GM23248 (cell line): ENCODE data around the gene DGKH. TPM values are rescaled to one million over a fixed set of nuclear protein-coding genes. Genes with fewer than 3 reads are reported as not detected.

Source experiments
- DNase-seq: peaks from one replicate; pipeline ENCODE4 v3.0.0-alpha.2; 2015
- H2AFZ ChIP-seq: fragments of 200-600 bp; sonication (generic); 2 replicates; pipeline ENCODE4 v1.6.1; 2016; ENCODE audit warnings: antibody characterized with exemption
- H3F3A ChIP-seq: fragments of 200-600 bp; sonication (generic); 2 replicates; pipeline ENCODE4 v1.6.1; 2016; ENCODE audit warnings: mild to moderate bottlenecking, antibody characterized with exemption, mixed run types; ENCODE audit not compliant: insufficient read depth
- H3K27ac ChIP-seq: fragments of 200-600 bp; sonication (generic); 2 replicates; pipeline ENCODE4 v1.5.1; 2016; ENCODE audit warnings: mild to moderate bottlenecking
- H3K27me3 ChIP-seq: fragments of 200-600 bp; sonication (generic); replicated peaks from 2 replicates; pipeline ENCODE4 v1.6.1; 2016; ENCODE audit warnings: mild to moderate bottlenecking; ENCODE audit not compliant: insufficient read depth
- H3K36me3 ChIP-seq: fragments of 200-600 bp; sonication (generic); 2 replicates; pipeline ENCODE4 v1.6.1; 2016; ENCODE audit warnings: low read depth, mild to moderate bottlenecking
- H3K4me1 ChIP-seq: fragments of 200-600 bp; sonication (generic); 2 replicates; pipeline ENCODE4 v1.6.1; 2016; ENCODE audit warnings: mild to moderate bottlenecking; ENCODE audit not compliant: insufficient read depth
- H3K4me2 ChIP-seq: fragments of 200-600 bp; sonication (generic); one replicate; pipeline ENCODE4 v1.6.1; 2016; ENCODE audit warnings: mild to moderate bottlenecking; ENCODE audit not compliant: unreplicated experiment
- H3K4me3 ChIP-seq: fragments of 200-600 bp; sonication (generic); 2 replicates; pipeline ENCODE4 v1.5.1; 2016; ENCODE audit warnings: mild to moderate bottlenecking
- H3K79me2 ChIP-seq: fragments of 200-600 bp; sonication (generic); 2 replicates; pipeline ENCODE4 v1.6.1; 2016; ENCODE audit warnings: mild to moderate bottlenecking; ENCODE audit not compliant: insufficient read depth
- H3K9ac ChIP-seq: fragments of 200-600 bp; sonication (generic); 2 replicates; pipeline ENCODE4 v1.6.1; 2016; ENCODE audit warnings: mild to moderate bottlenecking
- H3K9me2 ChIP-seq: fragments of 200-600 bp; sonication (generic); 2 replicates; pipeline ENCODE4 v1.6.1; 2016; ENCODE audit warnings: mixed run types, mild to moderate bottlenecking, moderate library complexity; ENCODE audit not compliant: insufficient read depth
- H3K9me3 ChIP-seq: fragments of 200-600 bp; sonication (generic); one replicate; pipeline ENCODE4 v1.6.1; 2017; ENCODE audit warnings: low read depth
- H4K20me1 ChIP-seq: fragments of 200-600 bp; sonication (generic); 2 replicates; pipeline ENCODE4 v1.6.0; 2016; ENCODE audit not compliant: insufficient read depth
- EZH2 ChIP-seq: fragments of 200-600 bp; sonication (generic); IDR thresholded peaks from 2 replicates; pipeline ENCODE4 v1.6.1; 2018; ENCODE audit warnings: antibody characterized with exemption, mild to moderate bottlenecking; ENCODE audit not compliant: insufficient read depth, poor library complexity, severe bottlenecking
- EZH2phosphoT487 ChIP-seq: fragments of 200-600 bp; sonication (generic); IDR thresholded peaks from 2 replicates; pipeline ENCODE4 v1.6.1; 2018; ENCODE audit warnings: antibody characterized with exemption, moderate library complexity, mild to moderate bottlenecking, low read depth; ENCODE audit not compliant: insufficient read depth
- WGBS, 2 experiments: methylation state at CpG; one replicate each; pipeline ENCODE4 v1.1.6; 2015 to 2017; ENCODE audit warnings: low lambda C conversion rate in 2 of 2, low coverage in 1 of 2; ENCODE audit errors: missing lambda C conversion rate in 2 of 2; 5-methylcytosine and 5-hydroxymethylcytosine counted together
- in situ Hi-C: fragments of 300-500 bp; cut with MboI; formaldehyde crosslinking; loops from 2 replicates; pipeline ENCODE4 v1.15.0; 2020
- polyA plus RNA-seq: library from polyadenylated mRNA; unstranded; fragments of >200 nt; fragmentation: Nextera tagmentation; extraction: Ambion mirVana; gene quantifications from 2 replicates; pipeline ENCODE4 v1.2.1, GENCODE V29; 2016
- total RNA-seq: library from RNA; depleted of rRNA; stranded (reverse); fragments of >200 nt; shearing (Covaris generic); gene quantifications from 2 replicates; pipeline ENCODE4 v1.2.3, GENCODE V29; 2014; rRNA removed

DGKH gene, protein sequence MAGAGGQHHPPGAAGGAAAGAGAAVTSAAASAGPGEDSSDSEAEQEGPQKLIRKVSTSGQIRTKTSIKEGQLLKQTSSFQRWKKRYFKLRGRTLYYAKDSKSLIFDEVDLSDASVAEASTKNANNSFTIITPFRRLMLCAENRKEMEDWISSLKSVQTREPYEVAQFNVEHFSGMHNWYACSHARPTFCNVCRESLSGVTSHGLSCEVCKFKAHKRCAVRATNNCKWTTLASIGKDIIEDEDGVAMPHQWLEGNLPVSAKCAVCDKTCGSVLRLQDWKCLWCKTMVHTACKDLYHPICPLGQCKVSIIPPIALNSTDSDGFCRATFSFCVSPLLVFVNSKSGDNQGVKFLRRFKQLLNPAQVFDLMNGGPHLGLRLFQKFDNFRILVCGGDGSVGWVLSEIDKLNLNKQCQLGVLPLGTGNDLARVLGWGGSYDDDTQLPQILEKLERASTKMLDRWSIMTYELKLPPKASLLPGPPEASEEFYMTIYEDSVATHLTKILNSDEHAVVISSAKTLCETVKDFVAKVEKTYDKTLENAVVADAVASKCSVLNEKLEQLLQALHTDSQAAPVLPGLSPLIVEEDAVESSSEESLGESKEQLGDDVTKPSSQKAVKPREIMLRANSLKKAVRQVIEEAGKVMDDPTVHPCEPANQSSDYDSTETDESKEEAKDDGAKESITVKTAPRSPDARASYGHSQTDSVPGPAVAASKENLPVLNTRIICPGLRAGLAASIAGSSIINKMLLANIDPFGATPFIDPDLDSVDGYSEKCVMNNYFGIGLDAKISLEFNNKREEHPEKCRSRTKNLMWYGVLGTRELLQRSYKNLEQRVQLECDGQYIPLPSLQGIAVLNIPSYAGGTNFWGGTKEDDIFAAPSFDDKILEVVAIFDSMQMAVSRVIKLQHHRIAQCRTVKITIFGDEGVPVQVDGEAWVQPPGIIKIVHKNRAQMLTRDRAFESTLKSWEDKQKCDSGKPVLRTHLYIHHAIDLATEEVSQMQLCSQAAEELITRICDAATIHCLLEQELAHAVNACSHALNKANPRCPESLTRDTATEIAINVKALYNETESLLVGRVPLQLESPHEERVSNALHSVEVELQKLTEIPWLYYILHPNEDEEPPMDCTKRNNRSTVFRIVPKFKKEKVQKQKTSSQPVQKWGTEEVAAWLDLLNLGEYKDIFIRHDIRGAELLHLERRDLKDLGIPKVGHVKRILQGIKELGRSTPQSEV
- 7.0 and 7.1 TPM in 2 replicates for total RNA-seq
- 1.4 and 1.5 TPM in 2 replicates for polyA plus RNA-seq

DNA sequence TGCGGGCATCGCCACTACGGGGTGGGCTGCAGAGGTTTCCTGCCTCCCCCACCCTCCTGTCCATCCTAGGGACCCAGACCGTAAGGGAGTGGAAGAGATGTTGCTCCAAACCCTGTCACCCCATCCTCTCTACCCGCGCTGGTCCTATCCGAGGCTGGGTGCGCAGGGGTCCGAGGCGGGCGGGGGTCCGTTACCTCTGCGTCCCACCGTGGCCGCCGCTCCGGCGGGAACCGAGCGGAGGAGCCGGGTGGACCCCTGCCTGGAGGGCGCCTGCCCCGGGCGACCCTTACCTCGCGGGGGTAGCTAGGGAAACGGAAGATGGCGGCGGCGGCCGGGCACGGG is at the start of gene DGKH:
DGKH (plus strand) TSS at position 307 of the 342 bp plus-strand sequence. CDS start 126 bp downstream, outside the sequence.
- Histone ChIP-seq H4K20me1 (no peaks in the 10 kb centered on the region), H3K27ac (peak within 1 kb of the TSS; percentile 76), H3K4me2 (peak within 1 kb of the TSS; percentile 91), H3K9me3 (no peaks in the 10 kb centered on the region), H3K27me3 (no peaks in the 10 kb centered on the region), H3K79me2 (peaks cover 79% of the 10 kb centered on the region), H3K36me3 (no peaks in the 10 kb centered on the region), H3K9ac (peak within 1 kb of the TSS; percentile 89), H3K4me3 (peak within 1 kb of the TSS; percentile 97), H2AFZ (peak within 1 kb of the TSS; percentile 88), H3K9me2 (no peaks in the 10 kb centered on the region), H3F3A (peaks cover 13% of the 10 kb centered on the region), H3K4me1 (peaks cover 12% of the 10 kb centered on the region)
- no peak for TF ChIP-seq EZH2phosphoT487
- no peak for TF ChIP-seq EZH2
- WGBS, 2 experiments: 0 to 2% methylated on average over 25 to 32 of the region's 32 CpGs
- DNase-seq: peak; percentile 38
- in situ Hi-C loops: no loop called here

DNA sequence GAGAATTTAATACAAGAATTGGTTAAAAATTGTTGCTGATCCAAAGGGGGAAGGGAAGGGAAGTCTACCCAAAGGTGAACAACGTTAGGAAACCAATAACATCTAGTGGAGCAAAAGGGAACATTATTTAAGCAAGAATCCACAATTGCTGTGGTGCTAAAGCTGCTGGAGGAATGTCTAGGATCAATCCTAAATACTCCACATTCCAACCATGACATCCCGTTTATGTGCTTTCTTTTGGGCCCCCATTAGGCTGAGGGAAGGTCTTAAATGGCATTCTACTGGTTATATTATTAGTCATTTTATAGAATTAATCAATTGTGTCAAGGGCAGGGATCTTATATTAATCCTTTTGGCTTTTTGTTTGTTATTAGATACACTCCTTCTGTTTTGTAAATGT is 47.6 kb upstream of the DGKH start:
- Histone ChIP-seq H2AFZ (peak overlapping the region; percentile 63; the same call in 1 of the 2 replicates), H3K4me3 (no peak overlapping the region), H3K4me2 (peak overlapping the region; percentile 61), H3K9me3 (no peaks in the 10 kb centered on the region), H3K4me1 (peaks cover 20% of the 10 kb centered on the region), H4K20me1 (no peaks in the 10 kb centered on the region), H3K36me3 (no peaks in the 10 kb centered on the region), H3K9ac (no peak overlapping the region), H3F3A (peaks cover 23% of the 10 kb centered on the region), H3K9me2 (no peaks in the 10 kb centered on the region), H3K79me2 (no peaks in the 10 kb centered on the region), H3K27me3 (no peaks in the 10 kb centered on the region), H3K27ac (no peak overlapping the region)
- DNase-seq: no peak
- no peak for TF ChIP-seq EZH2
- no peak for TF ChIP-seq EZH2phosphoT487
- WGBS, 2 experiments: 49 to 52% methylated on average over 2 of the region's 2 CpGs
- in situ Hi-C loops: no loop called here

DNA sequence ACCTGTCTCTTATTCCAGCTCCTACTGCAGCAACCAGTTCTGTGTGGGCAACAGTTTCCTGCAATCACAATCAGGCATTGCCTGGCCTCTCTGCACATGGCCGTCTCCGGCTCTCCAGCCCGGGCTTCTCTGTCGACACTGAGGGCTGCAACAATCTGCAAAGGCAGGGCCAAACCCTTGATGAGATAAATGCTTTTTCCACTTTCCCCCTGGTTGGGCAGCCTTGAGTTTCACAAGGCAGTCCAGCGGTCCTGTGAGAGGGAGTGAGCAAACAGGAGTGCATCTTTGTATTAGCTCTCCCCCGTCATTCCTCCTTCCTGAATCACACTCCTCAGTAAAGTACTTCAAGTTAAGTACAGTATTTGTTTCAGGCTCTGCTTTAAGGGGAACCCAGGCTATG is 46.9 kb upstream of the DGKH start:
- peak overlapping the region; percentile 61 for H3K4me2 ChIP-seq
- no peak for TF ChIP-seq EZH2phosphoT487
- no peak for TF ChIP-seq EZH2
- WGBS, 2 experiments: 11 to 15% methylated on average over 6 of the region's 6 CpGs
- no peaks in the 10 kb centered on the region for H3K36me3 ChIP-seq
- peak overlapping the region; percentile 50 for H3K4me3 ChIP-seq
- in situ Hi-C loops: no loop called here
- no peaks in the 10 kb centered on the region for H3K9me2 ChIP-seq
- H3K27ac ChIP-seq: peak overlapping the region; percentile 65
- H3K27me3 ChIP-seq: no peaks in the 10 kb centered on the region
- peaks cover 17% of the 10 kb centered on the region for H3F3A ChIP-seq
- peak; percentile 93 for DNase-seq
- H3K79me2 ChIP-seq: no peaks in the 10 kb centered on the region
- peak overlapping the region; percentile 53; the same call in 1 of the 2 replicates for H3K9ac ChIP-seq
- H4K20me1 ChIP-seq: no peaks in the 10 kb centered on the region
- no peaks in the 10 kb centered on the region for H3K9me3 ChIP-seq
- peaks cover 14% of the 10 kb centered on the region for H3K4me1 ChIP-seq
- H2AFZ ChIP-seq: peak overlapping the region; percentile 63

DNA sequence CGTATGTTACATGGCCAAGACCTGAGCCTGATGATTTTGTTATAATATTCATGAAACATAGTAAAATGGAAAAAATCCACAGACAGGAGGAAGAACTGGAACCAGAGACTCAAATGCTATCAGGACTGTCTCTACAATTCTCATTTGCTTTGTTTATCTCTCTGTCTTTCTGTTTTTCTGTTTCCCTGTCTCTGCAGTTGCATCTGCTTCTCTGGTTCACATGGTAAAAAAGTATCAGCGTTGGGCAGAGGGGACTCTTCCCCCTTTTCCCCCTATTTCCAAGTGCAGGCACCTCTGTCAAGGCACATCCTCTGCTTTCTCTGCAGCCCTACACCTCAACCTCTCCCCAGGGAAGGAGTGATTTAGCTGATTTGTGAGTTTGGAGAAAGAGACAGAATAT is 46.4 kb upstream of the DGKH start:
- in situ Hi-C loops: no loop called here
- H3K79me2 ChIP-seq: no peaks in the 10 kb centered on the region
- no peaks in the 10 kb centered on the region for H3K27me3 ChIP-seq
- peaks cover 14% of the 10 kb centered on the region for H3K4me1 ChIP-seq
- no peaks in the 10 kb centered on the region for H4K20me1 ChIP-seq
- TF ChIP-seq EZH2 (no peak), EZH2phosphoT487 (no peak)
- no peaks in the 10 kb centered on the region for H3K36me3 ChIP-seq
- H3K4me2 ChIP-seq: peak overlapping the region; percentile 61
- H3K4me3 ChIP-seq: no peak overlapping the region
- H3F3A ChIP-seq: peaks cover 17% of the 10 kb centered on the region
- H3K27ac ChIP-seq: no peak overlapping the region
- H3K9me2 ChIP-seq: no peaks in the 10 kb centered on the region
- whole genome bisulfite sequencing, 2 experiments: 60% methylated on average over 2 of the region's 2 CpGs
- no peaks in the 10 kb centered on the region for H3K9me3 ChIP-seq
- DNase-seq: no peak
- H2AFZ ChIP-seq: 0 out of 2 replicates have a peak overlapping the region, but pooled peaks have one; percentile 20
- H3K9ac ChIP-seq: no peak overlapping the region
